A549 (cell line): Measurements from ENCODE around the gene ZNF639. TPM values are rescaled to one million over a fixed set of nuclear protein-coding genes. Genes with fewer than 3 reads are reported as not detected.

Experiments used
- ATAC-seq, 2 experiments: fragments of 200-7000 bp in 1 of 2; fragments of >200 bp in 1 of 2; cut with Nextera tagmentation in 1 of 2; cut with Tn5 transposase in 1 of 2; 3 replicates each; pipeline versions ENCODE4 v1.8.0 to v1.9.1; 2018 to 2020; ENCODE audit warnings: mild to moderate bottlenecking in 1 of 2, moderate library complexity in 1 of 2
- CTCF ChIA-PET: fragments of 300-600 bp; sonication (Branson Sonifier 250); formaldehyde crosslinking; extraction: SDS; loops from one replicate; lab custom pipeline; 2021; ENCODE audit warnings: antibody characterized with exemption, inconsistent platforms; lab: Yijun Ruan, JAX
- POLR2A ChIA-PET: fragments of 350-600 bp; formaldehyde crosslinking; extraction: SDS; loops from one replicate; lab custom pipeline; 2021; ENCODE audit warnings: antibody characterized with exemption, inconsistent platforms; lab: Yijun Ruan, JAX
- DNase-seq, 2 experiments: peaks; one replicate each; pipeline versions ENCODE4 v3.0.0 to v3.0.0-alpha.2; 2011 to 2016; ENCODE audit warnings: low read depth in 1 of 2, low spot score in 1 of 2
- FAIRE-seq: peaks from 2 replicates; lab custom pipeline; 2011; peaks lifted over from hg19 to GRCh38; lab: Jason Lieb, UNC
- H3K27ac ChIP-seq, 2 experiments: fragments of >200 bp; sonication (Bioruptor Twin); formaldehyde crosslinking; 3 replicates each; pipeline ENCODE4 v1.5.1; 2016 to 2017
- H3K4me1 ChIP-seq: fragments of >200 bp; sonication (Bioruptor Twin); formaldehyde crosslinking; 3 replicates; pipeline ENCODE4 v1.6.1; 2016
- H3K4me2 ChIP-seq: fragments of >200 bp; sonication (Bioruptor Twin); formaldehyde crosslinking; 3 replicates; pipeline ENCODE4 v1.6.1; 2016
- H3K4me3 ChIP-seq: fragments of >200 bp; sonication (Bioruptor Twin); formaldehyde crosslinking; 3 replicates; pipeline ENCODE4 v1.5.1; 2016
- H3K9me3 ChIP-seq: fragments of >200 bp; sonication (Bioruptor Twin); formaldehyde crosslinking; 3 replicates; pipeline ENCODE4 v1.6.1; 2016
- ATOH8 ChIP-seq: fragments of 250-450 bp; sonication (Bioruptor Pico); IDR thresholded peaks from 2 replicates; pipeline ENCODE4 v1.5.0; 2020; ENCODE audit warnings: low read depth, mild to moderate bottlenecking, moderate library complexity
- CBX2 ChIP-seq: fragments of 200-600 bp; sonication (generic); IDR thresholded peaks from 2 replicates; pipeline ENCODE4 v1.6.1; 2016; ENCODE audit warnings: low read depth, mild to moderate bottlenecking, borderline replicate concordance
- CHD4 ChIP-seq: fragments of 200-600 bp; sonication (generic); IDR thresholded peaks from 2 replicates; pipeline ENCODE4 v1.6.1; 2016; ENCODE audit warnings: antibody characterized with exemption, mild to moderate bottlenecking, borderline replicate concordance
- ESRRA ChIP-seq: fragments of 150-350 bp; IDR thresholded peaks from 2 replicates; pipeline ENCODE4 v1.6.1; 2014; ENCODE audit warnings: mild to moderate bottlenecking, low read length, borderline replicate concordance
- FOSB ChIP-seq: fragments of 250-450 bp; sonication (Bioruptor Pico); IDR thresholded peaks from 2 replicates; pipeline ENCODE4 v1.5.0; 2020; ENCODE audit warnings: mild to moderate bottlenecking, moderate library complexity
- GATA3 ChIP-seq: IDR thresholded peaks from 2 replicates; pipeline ENCODE4 v1.6.1; 2012; ENCODE audit warnings: borderline replicate concordance
- HES2 ChIP-seq: fragments of >200 bp; sonication (Bioruptor Twin); formaldehyde crosslinking; IDR thresholded peaks from 2 replicates; pipeline ENCODE4 v1.6.1; 2016
- HMGXB4 ChIP-seq: fragments of 250-450 bp; sonication (Bioruptor Pico); IDR thresholded peaks from 2 replicates; pipeline ENCODE4 v1.5.0; 2021; ENCODE audit warnings: mild to moderate bottlenecking, moderate library complexity, borderline replicate concordance
- HOXA7 ChIP-seq: fragments of 250-450 bp; sonication (Bioruptor Pico); IDR thresholded peaks from 2 replicates; pipeline ENCODE4 v1.5.0; 2020; ENCODE audit warnings: mild to moderate bottlenecking, moderate library complexity
- KDM1A ChIP-seq: fragments of 200-600 bp; sonication (generic); IDR thresholded peaks from 2 replicates; pipeline ENCODE4 v1.6.1; 2016; ENCODE audit warnings: low read depth, mild to moderate bottlenecking
- PHF8 ChIP-seq: fragments of 200-600 bp; sonication (generic); IDR thresholded peaks from 2 replicates; pipeline ENCODE4 v1.6.1; 2016; ENCODE audit warnings: low read depth, mild to moderate bottlenecking, antibody characterized with exemption, moderate library complexity, borderline replicate concordance
- POLR2A ChIP-seq: IDR thresholded peaks from 2 replicates; pipeline ENCODE4 v1.6.1; 2012; ENCODE audit warnings: mild to moderate bottlenecking, low read length
- RAD21 ChIP-seq, 2 experiments: fragments of >200 bp in 1 of 2; sonication (Bioruptor Twin) in 1 of 2; formaldehyde crosslinking in 1 of 2; IDR thresholded peaks in 1 of 2; conservative IDR thresholded peaks in 1 of 2; 2 replicates in 1 of 2; 3 replicates in 1 of 2; pipeline ENCODE4 v1.6.1; 2012 to 2018; ENCODE audit warnings: inconsistent platforms in 1 of 2
- RARB ChIP-seq: fragments of 250-450 bp; sonication (Bioruptor Pico); IDR thresholded peaks from 2 replicates; pipeline ENCODE4 v1.8.0; 2021; ENCODE audit warnings: mild to moderate bottlenecking, moderate library complexity
- RFX5 ChIP-seq: fragments of 450-650 bp; IDR thresholded peaks from 2 replicates; pipeline ENCODE4 v1.7.1; 2014; ENCODE audit warnings: antibody characterized with exemption, mild to moderate bottlenecking, moderate library complexity
- TP53 ChIP-seq: fragments of 250-450 bp; sonication (Bioruptor Pico); IDR thresholded peaks from 2 replicates; pipeline ENCODE4 v1.5.0; 2021; ENCODE audit warnings: mild to moderate bottlenecking, moderate library complexity
- ZC3H11A ChIP-seq: fragments of 450-650 bp; IDR thresholded peaks from 2 replicates; pipeline ENCODE4 v1.6.1; 2014; ENCODE audit warnings: antibody characterized with exemption, mild to moderate bottlenecking
- ZFP36 ChIP-seq: fragments of 450-650 bp; IDR thresholded peaks from 2 replicates; pipeline ENCODE4 v1.6.1; 2014; ENCODE audit warnings: borderline replicate concordance; ENCODE audit not compliant: partially characterized antibody
- WGBS: methylation state at CpG from one replicate; pipeline ENCODE4 v1.1.6; 2017; ENCODE audit errors: missing lambda C conversion rate; 5-methylcytosine and 5-hydroxymethylcytosine counted together
- polyA plus RNA-seq, 4 experiments: library from polyadenylated mRNA; depleted of rRNA in 3 of 4; stranded (reverse); fragments of >200 nt; fragmentation: RNase III in 1 of 4; extraction: RNeasy Plus Mini Kit Qiagen cat#74134 plus additional on column Dnase treatment in 1 of 4; gene quantifications; 2 replicates in 3 of 4; 3 replicates in 1 of 4; pipeline ENCODE4 v1.2.3, GENCODE V29; 2011 to 2017

Gene ZNF639
- polyA plus RNA-seq, 2 of the 4 experiments (the other 2 are of a cell fraction): 18.9 to 19.0 TPM

- TF ChIP-seq ESRRA (no peak), GATA3 (no peak), HES2 (no peak), CHD4 (no peak), FOSB (no peak)
These were observed 52.5 kb downstream of the ZNF639 start (continued) for GRCh38 chr3:179375091-179375999.

GRCh38 chr3:179376474-179376873 is 53.6 kb downstream of the ZNF639 start:
- TF ChIP-seq TP53 (CRISPR knock-in tag) (no peak), RFX5 (no peak), ZFP36 (no peak), ATOH8 (no peak), CHD4 (no peak), FOSB (no peak), HOXA7 (no peak), CBX2 (no peak), ZC3H11A (no peak), HMGXB4 (no peak), POLR2A (no peak), KDM1A (no peak), RAD21 (conservative IDR thresholded peaks at IDR 0.05 in 1 of 2, IDR thresholded peaks at IDR 0.05 in 1 of 2) (no peak), PHF8 (no peak), RARB (CRISPR knock-in tag) (no peak)
- TF ChIP-seq, all 56 proteins: peak for 0
- CTCF ChIA-PET: interaction anchor here (1.0 kb wide), 1 partner anchor 127 kb away, joined by 3 read pairs; no protein-coding TSS in a partner anchor
- no peak for ATAC-seq
- no peaks in the 10 kb centered on the region for H3K9me3 ChIP-seq
- POLR2A ChIA-PET: no interaction called here
- 87% methylated on average over 1 of the region's 1 CpG for WGBS
- no peaks in the 10 kb centered on the region for H3K4me1 ChIP-seq
- DNase-seq: no peak
- no peak for FAIRE-seq
- no peak overlapping the region for H3K4me3 ChIP-seq
- no peak overlapping the region for H3K4me2 ChIP-seq
- H3K27ac ChIP-seq: no peak overlapping the region

Other genes starting within 250 kb of the ZNF639 start
- gene PIK3CA, start 174.7 kb upstream of the ZNF639 start, polyA plus RNA-seq (2011; rRNA removed): 9.1 and 10.3 TPM in 2 replicates
- 4.5 to 6.2 TPM (median 4.9 TPM) in 3 replicates for gene PIK3CA, start 174.7 kb upstream of the ZNF639 start, polyA plus RNA-seq (2017; fragmentation: RNase III; extraction: RNeasy Plus Mini Kit Qiagen cat#74134 plus additional on column Dnase treatment)
- gene KCNMB3, start 71.9 kb upstream of the ZNF639 start, polyA plus RNA-seq (2011; rRNA removed): 2.8 and 3.3 TPM in 2 replicates
- gene KCNMB3, start 71.9 kb upstream of the ZNF639 start, polyA plus RNA-seq (2017; fragmentation: RNase III; extraction: RNeasy Plus Mini Kit Qiagen cat#74134 plus additional on column Dnase treatment): 1.3 to 1.7 TPM (median 1.4 TPM) in 3 replicates
- 36.7 and 51.2 TPM in 2 replicates for gene MFN1, start 24.7 kb downstream of the ZNF639 start, polyA plus RNA-seq (2011; rRNA removed)
- gene MFN1, start 24.7 kb downstream of the ZNF639 start, polyA plus RNA-seq (2017; fragmentation: RNase III; extraction: RNeasy Plus Mini Kit Qiagen cat#74134 plus additional on column Dnase treatment): 21.9 to 23.6 TPM (median 22.1 TPM) in 3 replicates
- 21.5 and 22.7 TPM in 2 replicates for gene GNB4, start 128.4 kb downstream of the ZNF639 start, polyA plus RNA-seq (2011; rRNA removed)
- 10.3 to 11.1 TPM (median 10.9 TPM) in 3 replicates for gene GNB4, start 128.4 kb downstream of the ZNF639 start, polyA plus RNA-seq (2017; fragmentation: RNase III; extraction: RNeasy Plus Mini Kit Qiagen cat#74134 plus additional on column Dnase treatment)
- 89.7 and 116 TPM in 2 replicates for gene ACTL6A, start 239.9 kb downstream of the ZNF639 start, polyA plus RNA-seq (2011; rRNA removed)
- 108 to 130 TPM (median 116 TPM) in 3 replicates for gene ACTL6A, start 239.9 kb downstream of the ZNF639 start, polyA plus RNA-seq (2017; fragmentation: RNase III; extraction: RNeasy Plus Mini Kit Qiagen cat#74134 plus additional on column Dnase treatment)